Stomach (tissue), 4 donors: ENCODE results near the gene CTSW.

Experiments
- EP300 ChIP-seq: sonication (generic); formaldehyde crosslinking; IDR thresholded peaks from one replicate; pipeline ENCODE4 v1.6.1; 2017; ENCODE audit warnings: antibody characterized with exemption
- POLR2A ChIP-seq, 4 donors: fragments of 450-650 bp; IDR thresholded peaks; one replicate each; pipeline ENCODE4 v1.6.1; 2016; ENCODE audit warnings: antibody characterized with exemption in 4 of 4, control low read depth in 2 of 4, mild to moderate bottlenecking in 1 of 4, moderate library complexity in 1 of 4
- POLR2AphosphoS5 ChIP-seq, 3 donors: sonication (generic); formaldehyde crosslinking; IDR thresholded peaks; one replicate each; pipeline ENCODE4 v1.6.1; 2016; ENCODE audit warnings: antibody characterized with exemption in 3 of 3
- TF ChIP-seq, protein P1 (sequence below), 7 experiments: fragments of 450-650 bp in 4 of 7; fragments of 200-600 bp in 3 of 7; sonication (generic) in 3 of 7; IDR thresholded peaks; one replicate each; pipeline ENCODE4 v1.5.1; 2016 to 2019; ENCODE audit warnings: antibody characterized with exemption in 7 of 7, control low read depth in 2 of 7, mild to moderate bottlenecking in 1 of 7

DNA sequence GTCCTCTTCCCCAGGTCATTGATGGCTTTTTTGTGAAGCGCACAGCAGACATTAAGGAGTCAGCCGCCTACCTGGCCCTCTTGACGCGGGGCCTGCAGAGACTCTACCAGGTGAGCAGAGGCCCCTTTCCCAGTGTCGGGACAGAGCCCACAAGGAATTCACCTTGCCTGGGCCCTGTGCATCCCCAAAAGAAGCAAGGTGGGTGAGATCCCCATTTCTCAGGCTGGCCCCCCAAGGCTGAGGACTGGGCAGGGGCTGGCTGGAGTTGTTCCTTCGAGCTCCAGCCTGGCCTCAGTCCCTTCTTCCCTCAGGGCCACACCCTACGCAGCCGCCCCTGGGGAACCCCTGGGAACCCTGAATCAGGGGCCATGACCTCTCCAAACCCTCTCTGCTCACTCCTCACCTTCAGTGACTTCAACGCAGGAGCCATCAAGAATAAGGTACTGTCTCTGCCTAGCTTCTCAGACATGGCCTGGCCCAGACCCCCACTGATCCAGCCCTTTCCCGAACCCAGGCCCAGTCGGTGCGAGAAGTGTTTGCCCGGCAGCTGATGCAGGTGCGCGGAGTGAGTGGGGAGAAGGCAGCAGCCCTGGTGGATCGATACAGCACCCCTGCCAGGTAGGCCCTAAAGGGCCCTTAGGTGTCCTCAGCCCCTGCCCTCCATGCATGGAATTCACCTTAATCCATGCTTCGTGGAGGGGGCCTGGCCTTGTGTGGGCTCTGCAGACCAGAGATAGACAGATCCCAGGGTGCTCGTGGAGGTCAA is 14.7 kb upstream of the CTSW start:
- TF ChIP-seq, protein P1, sequence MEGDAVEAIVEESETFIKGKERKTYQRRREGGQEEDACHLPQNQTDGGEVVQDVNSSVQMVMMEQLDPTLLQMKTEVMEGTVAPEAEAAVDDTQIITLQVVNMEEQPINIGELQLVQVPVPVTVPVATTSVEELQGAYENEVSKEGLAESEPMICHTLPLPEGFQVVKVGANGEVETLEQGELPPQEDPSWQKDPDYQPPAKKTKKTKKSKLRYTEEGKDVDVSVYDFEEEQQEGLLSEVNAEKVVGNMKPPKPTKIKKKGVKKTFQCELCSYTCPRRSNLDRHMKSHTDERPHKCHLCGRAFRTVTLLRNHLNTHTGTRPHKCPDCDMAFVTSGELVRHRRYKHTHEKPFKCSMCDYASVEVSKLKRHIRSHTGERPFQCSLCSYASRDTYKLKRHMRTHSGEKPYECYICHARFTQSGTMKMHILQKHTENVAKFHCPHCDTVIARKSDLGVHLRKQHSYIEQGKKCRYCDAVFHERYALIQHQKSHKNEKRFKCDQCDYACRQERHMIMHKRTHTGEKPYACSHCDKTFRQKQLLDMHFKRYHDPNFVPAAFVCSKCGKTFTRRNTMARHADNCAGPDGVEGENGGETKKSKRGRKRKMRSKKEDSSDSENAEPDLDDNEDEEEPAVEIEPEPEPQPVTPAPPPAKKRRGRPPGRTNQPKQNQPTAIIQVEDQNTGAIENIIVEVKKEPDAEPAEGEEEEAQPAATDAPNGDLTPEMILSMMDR (IDR thresholded peaks at IDR 0.05): no peak
- TF ChIP-seq EP300 (no peak), POLR2A (IDR thresholded peaks at IDR 0.05) (no peak), POLR2AphosphoS5 (IDR thresholded peaks at IDR 0.05) (no peak)
